Measurements from ENCODE around the gene NUDCD2. TPM values are rescaled to one million over a fixed set of nuclear protein-coding genes. Genes with fewer than 3 reads are reported as not detected.

Gene NUDCD2
- total RNA-seq, 1 donor from 2014 or later: 68.2 TPM

GRCh38 chr5:163460562-163461171 lies 765 bp upstream of the NUDCD2 start, which contains the start of gene HMMR:
TSS of gene HMMR (plus strand) at chr5:163460632. CDS start at chr5:163460693, 61 bp downstream.
- H3K36me3 ChIP-seq: peaks cover 28% of the 10 kb centered on the region
- peak within 1 kb of the TSS; percentile 83 for H2AFZ ChIP-seq (replicated peaks)
- peak within 1 kb of the TSS; percentile 72 for H3K9ac ChIP-seq
- peaks cover 29% of the 10 kb centered on the region for H3K4me1 Mint-ChIP-seq
- H3F3A ChIP-seq (ENCODE audit: low read depth): peaks cover 34% of the 10 kb centered on the region
- H4K20me1 ChIP-seq (ENCODE audit: low read depth): no peaks in the 10 kb centered on the region
- H3K36me3 Mint-ChIP-seq: peaks cover 15% of the 10 kb centered on the region
- peaks cover 85% of the 10 kb centered on the region for H3K79me2 ChIP-seq (ENCODE audit: low read depth)
- no peaks in the 10 kb centered on the region for H3K27me3 ChIP-seq
- peak within 1 kb of the TSS; percentile 98 for H3K27ac Mint-ChIP-seq
- peak within 1 kb of the TSS; percentile 69 for H3K4me3 ChIP-seq
- H3K27me3 Mint-ChIP-seq (ENCODE audit: insufficient read depth, low read depth): peaks cover 4% of the 10 kb centered on the region
- no peak for TF ChIP-seq EZH2 (IDR thresholded peaks at IDR 0.05)
- TF ChIP-seq EZH2phosphoT487 (IDR thresholded peaks at IDR 0.05): no peak
- no peak for TF ChIP-seq CTCF (IDR thresholded peaks at IDR 0.05)
- H3K9me3 ChIP-seq (ENCODE audit: low read depth): no peaks in the 10 kb centered on the region
- peak within 1 kb of the TSS; percentile 92 for H3K4me2 ChIP-seq
- peaks cover 18% of the 10 kb centered on the region for H3K4me1 ChIP-seq
- peak within 1 kb of the TSS; percentile 95 for H3K4me3 Mint-ChIP-seq
- no peaks in the 10 kb centered on the region for H3K9me3 Mint-ChIP-seq
- peak; percentile 59 for DNase-seq (ENCODE audit: low spot score)
- H3K27ac ChIP-seq: peak within 1 kb of the TSS; percentile 99

DNA sequence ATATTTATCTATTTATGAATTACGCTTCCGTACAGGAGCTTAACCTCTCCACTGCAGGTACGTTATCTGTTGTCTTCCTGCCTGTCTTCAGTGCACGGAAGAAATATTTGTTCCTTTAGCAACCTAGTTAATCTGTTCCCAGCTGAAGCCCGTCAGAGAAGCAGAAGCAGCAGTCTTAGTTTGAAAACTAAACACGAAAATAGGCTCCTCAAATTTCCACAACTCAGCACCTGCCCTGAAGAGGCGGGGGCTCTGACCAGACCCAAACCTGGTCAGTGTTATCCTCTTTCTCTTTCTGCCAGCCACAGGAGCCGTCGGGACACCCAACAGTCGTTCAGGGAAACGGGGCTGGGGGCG lies 462 bp downstream of the NUDCD2 start:
- Histone ChIP-seq H3K79me2 (ENCODE audit: low read depth) (peaks cover 77% of the 10 kb centered on the region), H3K9ac (peak overlapping the region; percentile 72), H3K4me1 (peaks cover 18% of the 10 kb centered on the region), H4K20me1 (ENCODE audit: low read depth) (no peaks in the 10 kb centered on the region), H3K27me3 (no peaks in the 10 kb centered on the region), H3F3A (ENCODE audit: low read depth) (peaks cover 34% of the 10 kb centered on the region), H3K4me2 (peak overlapping the region; percentile 92), H2AFZ (replicated peaks) (peak overlapping the region; percentile 83), H3K36me3 (peaks cover 22% of the 10 kb centered on the region), H3K4me3 (peak overlapping the region; percentile 69), H3K9me3 (ENCODE audit: low read depth) (no peaks in the 10 kb centered on the region), H3K27ac (peak overlapping the region; percentile 99)
- Mint-ChIP-seq H3K4me3 (peak overlapping the region; percentile 95), H3K9me3 (no peaks in the 10 kb centered on the region), H3K27me3 (ENCODE audit: insufficient read depth, low read depth) (peaks cover 4% of the 10 kb centered on the region), H3K4me1 (peaks cover 29% of the 10 kb centered on the region), H3K36me3 (peaks cover 21% of the 10 kb centered on the region), H3K27ac (peak overlapping the region; percentile 98)
- no peak for DNase-seq (ENCODE audit: low spot score)
- no peak for TF ChIP-seq CTCF (IDR thresholded peaks at IDR 0.05)
- no peak for TF ChIP-seq EZH2phosphoT487 (IDR thresholded peaks at IDR 0.05)
- TF ChIP-seq EZH2 (IDR thresholded peaks at IDR 0.05): no peak

- H3K9me3 Mint-ChIP-seq: no peaks in the 10 kb centered on the region
- peaks cover 34% of the 10 kb centered on the region for H3F3A ChIP-seq (ENCODE audit: low read depth)
Measured at GRCh38 chr5:163458778-163459385, 1.0 kb downstream of the NUDCD2 start.

More at GRCh38 chr5:163458778-163459385, 1.0 kb downstream of the NUDCD2 start:
- Histone ChIP-seq H3K79me2 (ENCODE audit: low read depth) (peaks cover 71% of the 10 kb centered on the region), H3K36me3 (peaks cover 18% of the 10 kb centered on the region), H3K27ac (peak overlapping the region; percentile 99), H4K20me1 (ENCODE audit: low read depth) (no peaks in the 10 kb centered on the region), H3K27me3 (no peaks in the 10 kb centered on the region), H3K4me2 (peak overlapping the region; percentile 92), H3K4me3 (peak overlapping the region; percentile 69), H3K4me1 (peaks cover 18% of the 10 kb centered on the region), H3K9ac (peak overlapping the region; percentile 72), H2AFZ (replicated peaks) (no peak overlapping the region), H3K9me3 (ENCODE audit: low read depth) (no peaks in the 10 kb centered on the region)
- H3K27ac Mint-ChIP-seq: peak overlapping the region; percentile 98
- no peak for TF ChIP-seq EZH2phosphoT487 (IDR thresholded peaks at IDR 0.05)
- no peak for TF ChIP-seq CTCF (IDR thresholded peaks at IDR 0.05)
- TF ChIP-seq EZH2 (IDR thresholded peaks at IDR 0.05): no peak
- peak overlapping the region; percentile 95 for H3K4me3 Mint-ChIP-seq
- no peak for DNase-seq (ENCODE audit: low spot score)
- peaks cover 4% of the 10 kb centered on the region for H3K27me3 Mint-ChIP-seq (ENCODE audit: insufficient read depth, low read depth)
- peaks cover 29% of the 10 kb centered on the region for H3K4me1 Mint-ChIP-seq
- peaks cover 21% of the 10 kb centered on the region for H3K36me3 Mint-ChIP-seq
